DOHH2 (cell line): ENCODE data around the gene RELA.

Experiments
- EZH2phosphoT487 ChIP-seq: fragments of 200-600 bp; sonication (generic); IDR thresholded peaks from 2 replicates; pipeline ENCODE4 v1.6.1; 2017; ENCODE audit warnings: borderline replicate concordance, mild to moderate bottlenecking, antibody characterized with exemption, low read length, moderate library complexity, mixed read lengths
- TF ChIP-seq, protein P1 (sequence below): fragments of 200-600 bp; sonication (generic); IDR thresholded peaks from one replicate; pipeline ENCODE4 v1.5.1; 2014; ENCODE audit warnings: antibody characterized with exemption, mild to moderate bottlenecking, low read depth, low read length; ENCODE audit not compliant: poor library complexity, severe bottlenecking

DNA sequence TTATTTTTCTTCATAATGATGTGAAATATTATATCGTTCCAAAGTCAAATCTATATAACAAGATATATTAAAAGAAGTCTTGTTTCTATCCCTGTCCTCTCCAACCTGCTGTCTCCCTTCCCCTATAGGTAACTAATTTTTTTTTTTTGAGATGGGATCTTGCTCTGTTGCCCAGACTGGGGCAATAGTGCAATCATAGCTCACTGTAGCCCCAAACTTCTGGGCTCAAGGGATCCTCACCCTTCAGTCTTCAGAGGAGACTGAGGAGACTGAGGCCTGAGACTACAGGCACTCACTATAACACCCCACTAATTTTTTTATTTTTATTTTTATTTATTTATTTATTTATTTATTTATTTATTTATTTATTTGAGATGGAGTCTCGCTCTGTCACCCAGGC lies 10.3 kb upstream of the RELA start:
- TF ChIP-seq, protein P1, sequence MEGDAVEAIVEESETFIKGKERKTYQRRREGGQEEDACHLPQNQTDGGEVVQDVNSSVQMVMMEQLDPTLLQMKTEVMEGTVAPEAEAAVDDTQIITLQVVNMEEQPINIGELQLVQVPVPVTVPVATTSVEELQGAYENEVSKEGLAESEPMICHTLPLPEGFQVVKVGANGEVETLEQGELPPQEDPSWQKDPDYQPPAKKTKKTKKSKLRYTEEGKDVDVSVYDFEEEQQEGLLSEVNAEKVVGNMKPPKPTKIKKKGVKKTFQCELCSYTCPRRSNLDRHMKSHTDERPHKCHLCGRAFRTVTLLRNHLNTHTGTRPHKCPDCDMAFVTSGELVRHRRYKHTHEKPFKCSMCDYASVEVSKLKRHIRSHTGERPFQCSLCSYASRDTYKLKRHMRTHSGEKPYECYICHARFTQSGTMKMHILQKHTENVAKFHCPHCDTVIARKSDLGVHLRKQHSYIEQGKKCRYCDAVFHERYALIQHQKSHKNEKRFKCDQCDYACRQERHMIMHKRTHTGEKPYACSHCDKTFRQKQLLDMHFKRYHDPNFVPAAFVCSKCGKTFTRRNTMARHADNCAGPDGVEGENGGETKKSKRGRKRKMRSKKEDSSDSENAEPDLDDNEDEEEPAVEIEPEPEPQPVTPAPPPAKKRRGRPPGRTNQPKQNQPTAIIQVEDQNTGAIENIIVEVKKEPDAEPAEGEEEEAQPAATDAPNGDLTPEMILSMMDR = no peak
- no peak for TF ChIP-seq EZH2phosphoT487
